HG03565 (cell line): Measurements from ENCODE around the gene OR5H15.
"Not testable (repeated sequence)": the region's sequence is repeated elsewhere in the genome, so short reads cannot be mapped to it uniquely, and the experiment has no call there.

Experiments
- ATAC-seq: cut with Tn5 transposase; IDR thresholded peaks from one replicate; pipeline ENCODE4 v1.9.1; 2021; ENCODE audit warnings: mild to moderate bottlenecking, moderate library complexity; ENCODE audit not compliant: unreplicated experiment

OR5H15 gene

DNA sequence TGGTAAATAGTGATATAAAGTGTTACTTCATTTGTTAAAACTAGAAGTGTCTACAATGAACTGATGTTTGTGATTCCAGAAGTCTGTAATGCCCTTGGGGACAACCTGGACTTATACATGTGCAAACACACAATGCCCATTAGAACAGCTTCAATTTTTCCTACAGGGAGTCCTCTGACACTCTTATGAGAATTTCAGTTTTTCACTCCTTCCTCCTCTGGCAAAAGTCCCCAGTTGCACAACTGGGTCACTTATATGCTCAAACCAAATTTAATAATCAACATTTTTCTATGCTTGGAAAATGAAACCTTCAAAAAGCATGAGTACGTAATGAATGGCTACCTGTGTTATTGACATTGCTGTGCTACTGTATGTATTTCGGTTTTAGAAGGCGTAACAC lies at the start of gene OR5H15:
Gene OR5H15 (plus strand): TSS at position 301 of the 400 bp plus-strand sequence. CDS start 2,004 bp downstream, outside the sequence.
- ATAC-seq = no peak

GRCh38 chr3:98130421-98130820 lies 36.1 kb upstream of the OR5H15 start, which contains the start of gene OR5H1:
TSS of gene OR5H1 (plus strand) at chr3:98130721. CDS start at chr3:98132698, 1,977 bp downstream.
- ATAC-seq = no peak

DNA sequence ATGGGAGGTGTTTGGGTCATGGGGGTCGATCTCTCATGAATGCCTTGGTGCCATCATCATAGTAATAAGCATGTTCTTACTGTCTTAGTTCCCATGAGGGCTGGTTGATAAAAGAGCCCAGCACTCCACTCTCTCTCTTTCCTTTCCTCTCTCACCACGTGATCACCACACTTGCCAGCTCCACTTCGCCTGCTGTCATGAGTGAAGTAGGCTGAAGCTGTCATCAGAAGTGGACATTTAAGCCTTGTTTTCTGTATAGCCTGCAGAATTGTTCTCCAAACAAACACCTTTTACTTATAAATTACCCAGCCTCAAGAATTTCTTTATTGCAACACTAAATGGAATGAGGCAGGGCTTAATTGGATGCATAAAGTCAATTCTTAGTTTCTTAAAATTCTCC lies 29.9 kb upstream of the OR5H15 start:
- no peak for ATAC-seq

GRCh38 chr3:98137826-98138557 lies 28.5 kb upstream of the OR5H15 start:
- not testable (repeated sequence) for ATAC-seq

GRCh38 chr3:98140531-98140930 lies 26.0 kb upstream of the OR5H15 start:
- no peak for ATAC-seq

DNA sequence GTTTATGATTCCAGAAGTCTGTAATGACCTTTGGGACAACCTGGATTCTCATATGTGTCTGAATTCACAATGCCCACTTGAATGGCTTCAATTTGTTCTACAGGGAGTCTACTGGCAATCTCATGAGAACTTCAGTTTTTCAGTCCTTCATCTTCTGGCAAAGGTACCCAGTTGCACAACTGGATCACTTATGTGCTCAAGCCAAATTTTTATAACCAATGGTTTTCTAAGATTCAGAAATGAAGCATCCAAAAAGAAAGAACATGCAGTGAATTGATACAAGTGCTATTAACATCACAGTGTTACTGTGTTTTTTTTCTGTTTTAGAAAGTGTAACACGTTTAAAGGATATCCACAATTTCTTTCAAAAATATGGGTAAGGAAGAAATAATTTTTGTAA lies 19.3 kb upstream of the OR5H15 start, which contains the start of gene OR5H14:
Gene OR5H14 (plus strand): TSS at position 301 of the 400 bp plus-strand sequence. CDS start 1,907 bp downstream, outside the sequence.
- ATAC-seq = no peak

- ATAC-seq = no peak
Measured at GRCh38 chr3:98148751-98149150, 17.7 kb upstream of the OR5H15 start.

DNA sequence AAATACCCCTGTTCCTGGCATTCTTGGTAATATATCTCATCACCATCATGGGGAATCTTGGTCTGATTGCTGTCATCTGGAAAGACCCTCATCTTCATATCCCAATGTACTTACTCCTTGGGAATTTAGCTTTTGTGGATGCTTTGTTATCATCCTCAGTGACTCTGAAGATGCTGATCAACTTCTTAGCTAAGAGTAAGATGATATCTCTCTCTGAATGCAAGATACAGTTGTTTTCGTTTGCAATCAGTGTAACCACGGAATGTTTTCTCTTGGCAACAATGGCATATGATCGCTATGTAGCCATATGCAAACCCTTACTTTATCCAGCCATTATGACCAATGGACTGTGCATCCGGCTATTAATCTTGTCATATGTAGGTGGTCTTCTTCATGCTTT lies 17.0 kb upstream of the OR5H15 start:
- ATAC-seq = not testable (repeated sequence)

DNA sequence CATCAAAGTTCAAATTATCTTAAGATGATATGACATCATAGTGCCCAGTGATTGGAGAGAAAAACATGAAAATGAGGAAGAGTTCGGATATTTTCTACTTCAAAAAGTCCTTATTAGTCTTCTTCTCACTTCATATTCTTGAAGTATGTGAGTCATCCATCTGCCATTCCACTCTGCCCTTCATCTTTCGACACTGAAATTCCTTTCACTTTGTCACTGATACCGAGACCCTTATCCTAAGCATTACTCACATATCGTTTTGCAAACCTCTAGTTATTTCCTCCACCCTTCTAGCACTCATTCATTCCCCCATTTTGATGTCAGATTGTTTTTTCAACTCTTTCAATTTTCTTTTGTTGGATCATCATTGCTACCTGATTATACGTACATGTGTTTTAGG lies 15.3 kb upstream of the OR5H15 start:
- ATAC-seq = no peak

GRCh38 chr3:98171071-98171470 lies 4.6 kb downstream of the OR5H15 start:
- ATAC-seq = no peak

GRCh38 chr3:98172621-98173020 lies 6.1 kb downstream of the OR5H15 start:
- no peak for ATAC-seq

DNA sequence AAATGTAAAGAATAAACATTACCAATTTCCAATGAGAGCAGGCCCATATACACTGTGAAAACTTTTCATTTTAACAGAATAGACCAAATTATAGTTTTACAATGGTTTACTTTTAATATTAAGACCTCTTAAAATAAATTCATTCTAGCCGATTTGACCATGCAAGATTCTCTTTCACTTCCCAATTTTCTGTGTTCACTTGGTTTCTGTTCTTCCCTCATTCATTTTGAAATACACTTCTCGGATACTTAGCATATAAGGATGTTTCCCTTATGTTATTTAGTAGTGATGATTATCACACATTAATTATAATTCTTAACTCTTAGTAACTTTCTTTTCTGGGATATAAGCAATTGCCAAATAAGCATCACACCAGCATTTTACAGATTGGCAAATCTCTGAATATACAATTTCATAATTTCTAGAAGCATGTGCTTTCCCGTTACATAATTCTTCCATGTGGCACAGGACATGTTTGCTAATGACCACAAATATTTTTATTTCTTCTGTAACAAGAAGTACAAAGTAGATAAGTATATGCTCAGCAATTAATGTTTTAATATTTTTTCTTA lies 13.9 kb downstream of the OR5H15 start:
- ATAC-seq = no peak

- no peak for ATAC-seq
Measured at GRCh38 chr3:98182196-98182595, 15.7 kb downstream of the OR5H15 start.

GRCh38 chr3:98185180-98185579 lies 18.7 kb downstream of the OR5H15 start:
- ATAC-seq = no peak

DNA sequence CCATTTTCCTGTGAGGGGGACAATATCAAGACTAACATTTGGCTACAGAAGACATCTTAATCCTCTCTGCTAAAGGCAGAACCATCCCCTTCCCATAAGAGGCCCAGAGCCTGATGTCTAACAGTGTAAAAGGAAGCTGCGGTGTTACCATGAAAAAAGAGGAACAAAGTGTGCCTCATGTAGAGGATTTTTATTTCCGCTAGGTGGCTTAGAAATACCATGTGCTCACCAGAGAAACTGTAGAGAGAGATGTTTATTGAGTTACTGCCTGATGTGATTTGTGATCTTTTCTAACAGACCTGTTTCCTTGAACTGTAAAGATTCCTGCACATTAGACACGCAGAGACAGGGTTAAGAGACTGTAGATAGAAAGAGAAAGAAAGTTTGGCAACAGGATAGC lies 22.0 kb downstream of the OR5H15 start:
- ATAC-seq = peak; percentile 99

DNA sequence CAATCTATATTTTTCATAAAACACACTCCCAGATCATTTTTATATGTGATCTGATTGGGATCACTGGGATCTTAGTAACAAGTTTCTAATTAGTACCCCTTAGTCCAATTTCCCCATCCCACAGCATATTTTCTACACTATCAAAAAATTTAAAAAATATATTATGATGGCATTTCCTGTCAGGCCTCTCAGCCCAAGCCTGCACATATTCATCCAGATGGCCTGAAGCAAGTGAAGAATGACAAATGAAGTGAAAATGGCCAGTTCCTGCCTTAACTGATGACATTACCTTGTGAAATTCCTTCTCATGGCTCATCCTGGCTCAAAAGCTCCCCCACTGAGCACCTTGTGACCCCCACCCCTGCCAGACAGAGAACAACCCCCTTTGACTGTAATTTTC lies 24.4 kb downstream of the OR5H15 start:
- ATAC-seq = not testable (repeated sequence)

- not testable (repeated sequence) for ATAC-seq
Measured at GRCh38 chr3:98196293-98196692, 29.8 kb downstream of the OR5H15 start.

DNA sequence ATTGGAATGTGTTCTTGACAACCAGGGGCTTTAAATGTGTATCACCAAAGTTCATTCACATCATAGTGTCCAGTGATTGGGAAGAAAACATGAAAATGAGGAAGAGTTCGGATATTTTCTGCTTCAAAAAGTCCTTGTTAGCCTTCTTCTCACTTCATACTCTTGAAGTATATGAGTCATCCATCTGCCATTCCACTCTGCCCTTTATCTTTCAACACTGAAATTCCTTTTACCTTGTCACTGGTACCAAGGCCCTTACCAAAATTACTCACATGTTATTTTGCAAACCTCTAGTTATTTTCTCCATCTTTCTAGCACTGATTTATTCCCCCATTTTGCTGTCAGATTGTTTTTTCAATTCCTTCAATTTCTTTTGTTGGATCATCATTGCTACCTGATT lies 32.5 kb downstream of the OR5H15 start:
- no peak for ATAC-seq

DNA sequence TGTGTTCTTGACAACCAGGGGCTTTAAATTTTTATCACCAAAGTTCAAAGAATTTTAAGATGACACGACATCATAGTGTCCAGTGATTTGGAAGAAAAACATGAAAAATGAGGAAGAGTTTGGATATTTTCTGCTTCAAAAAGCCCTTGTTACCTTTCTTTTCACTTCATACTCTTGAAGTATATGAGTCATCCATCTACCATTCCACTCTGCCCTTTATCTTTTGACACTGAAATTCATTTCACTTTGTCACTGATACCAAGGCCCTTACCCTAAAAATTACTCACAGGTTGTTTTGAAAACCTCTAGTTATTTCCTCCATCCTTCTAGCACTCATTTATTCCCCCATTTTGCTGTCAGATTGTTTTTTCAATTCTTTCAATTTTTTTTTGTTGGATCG lies 42.7 kb downstream of the OR5H15 start:
- ATAC-seq = no peak

- ATAC-seq = no peak
Measured at GRCh38 chr3:98213276-98213675, 46.8 kb downstream of the OR5H15 start.

GRCh38 chr3:98215051-98215450 lies 48.6 kb downstream of the OR5H15 start:
- no peak for ATAC-seq
